GM23338 (cell line): Measurements from ENCODE around the gene TNFRSF21. TPM values are rescaled to one million over a fixed set of nuclear protein-coding genes. Genes with fewer than 3 reads are reported as not detected.

Source experiments
- CREB1 ChIP-seq: fragments of 250-450 bp; sonication (Bioruptor Pico); IDR thresholded peaks from 2 replicates; pipeline ENCODE4 v1.5.0; 2020; ENCODE audit warnings: low read depth, mild to moderate bottlenecking, moderate library complexity
- CTCF ChIP-seq, 2 experiments: fragments of 200-600 bp in 1 of 2; sonication (generic) in 1 of 2; conservative IDR thresholded peaks; 2 replicates each; pipeline versions ENCODE4 v1.5.1 to v1.6.1; 2016 to 2017; ENCODE audit warnings: antibody characterized with exemption in 2 of 2, low read depth in 2 of 2, mild to moderate bottlenecking in 2 of 2, moderate library complexity in 1 of 2
- EZH2 ChIP-seq: fragments of 200-600 bp; sonication (generic); IDR thresholded peaks from one replicate; pipeline ENCODE4 v1.8.0; 2017; ENCODE audit warnings: antibody characterized with exemption, mild to moderate bottlenecking, low read depth; ENCODE audit not compliant: unreplicated experiment
- EZH2phosphoT487 ChIP-seq: fragments of 200-600 bp; sonication (generic); IDR thresholded peaks from one replicate; pipeline ENCODE4 v1.8.1; 2018; ENCODE audit warnings: antibody characterized with exemption; ENCODE audit not compliant: unreplicated experiment
- POLR2AphosphoS5 ChIP-seq: IDR thresholded peaks from 2 replicates; pipeline ENCODE4 v1.6.1; 2016; ENCODE audit warnings: antibody characterized with exemption, low read depth
- polyA plus RNA-seq: library from polyadenylated mRNA; unstranded; fragments of >200 nt; fragmentation: Nextera tagmentation; extraction: Ambion mirVana; gene quantifications from 2 replicates; pipeline ENCODE4 v1.2.1, GENCODE V29; 2016
- total RNA-seq: library from RNA; depleted of rRNA; stranded (reverse); fragments of >200 nt; shearing (Covaris generic); gene quantifications from 2 replicates; pipeline ENCODE4 v1.2.3, GENCODE V29; 2014
- TF ChIP-seq, protein P1 (sequence below): fragments of 250-450 bp; sonication (Bioruptor Pico); IDR thresholded peaks from 2 replicates; pipeline ENCODE4 v1.5.0; 2020; ENCODE audit warnings: mild to moderate bottlenecking, moderate library complexity

Gene TNFRSF21
- total and polyA plus RNA-seq, 2 experiments from 2014 or later = 22.1 to 48.1 TPM

- TF ChIP-seq, protein P1, sequence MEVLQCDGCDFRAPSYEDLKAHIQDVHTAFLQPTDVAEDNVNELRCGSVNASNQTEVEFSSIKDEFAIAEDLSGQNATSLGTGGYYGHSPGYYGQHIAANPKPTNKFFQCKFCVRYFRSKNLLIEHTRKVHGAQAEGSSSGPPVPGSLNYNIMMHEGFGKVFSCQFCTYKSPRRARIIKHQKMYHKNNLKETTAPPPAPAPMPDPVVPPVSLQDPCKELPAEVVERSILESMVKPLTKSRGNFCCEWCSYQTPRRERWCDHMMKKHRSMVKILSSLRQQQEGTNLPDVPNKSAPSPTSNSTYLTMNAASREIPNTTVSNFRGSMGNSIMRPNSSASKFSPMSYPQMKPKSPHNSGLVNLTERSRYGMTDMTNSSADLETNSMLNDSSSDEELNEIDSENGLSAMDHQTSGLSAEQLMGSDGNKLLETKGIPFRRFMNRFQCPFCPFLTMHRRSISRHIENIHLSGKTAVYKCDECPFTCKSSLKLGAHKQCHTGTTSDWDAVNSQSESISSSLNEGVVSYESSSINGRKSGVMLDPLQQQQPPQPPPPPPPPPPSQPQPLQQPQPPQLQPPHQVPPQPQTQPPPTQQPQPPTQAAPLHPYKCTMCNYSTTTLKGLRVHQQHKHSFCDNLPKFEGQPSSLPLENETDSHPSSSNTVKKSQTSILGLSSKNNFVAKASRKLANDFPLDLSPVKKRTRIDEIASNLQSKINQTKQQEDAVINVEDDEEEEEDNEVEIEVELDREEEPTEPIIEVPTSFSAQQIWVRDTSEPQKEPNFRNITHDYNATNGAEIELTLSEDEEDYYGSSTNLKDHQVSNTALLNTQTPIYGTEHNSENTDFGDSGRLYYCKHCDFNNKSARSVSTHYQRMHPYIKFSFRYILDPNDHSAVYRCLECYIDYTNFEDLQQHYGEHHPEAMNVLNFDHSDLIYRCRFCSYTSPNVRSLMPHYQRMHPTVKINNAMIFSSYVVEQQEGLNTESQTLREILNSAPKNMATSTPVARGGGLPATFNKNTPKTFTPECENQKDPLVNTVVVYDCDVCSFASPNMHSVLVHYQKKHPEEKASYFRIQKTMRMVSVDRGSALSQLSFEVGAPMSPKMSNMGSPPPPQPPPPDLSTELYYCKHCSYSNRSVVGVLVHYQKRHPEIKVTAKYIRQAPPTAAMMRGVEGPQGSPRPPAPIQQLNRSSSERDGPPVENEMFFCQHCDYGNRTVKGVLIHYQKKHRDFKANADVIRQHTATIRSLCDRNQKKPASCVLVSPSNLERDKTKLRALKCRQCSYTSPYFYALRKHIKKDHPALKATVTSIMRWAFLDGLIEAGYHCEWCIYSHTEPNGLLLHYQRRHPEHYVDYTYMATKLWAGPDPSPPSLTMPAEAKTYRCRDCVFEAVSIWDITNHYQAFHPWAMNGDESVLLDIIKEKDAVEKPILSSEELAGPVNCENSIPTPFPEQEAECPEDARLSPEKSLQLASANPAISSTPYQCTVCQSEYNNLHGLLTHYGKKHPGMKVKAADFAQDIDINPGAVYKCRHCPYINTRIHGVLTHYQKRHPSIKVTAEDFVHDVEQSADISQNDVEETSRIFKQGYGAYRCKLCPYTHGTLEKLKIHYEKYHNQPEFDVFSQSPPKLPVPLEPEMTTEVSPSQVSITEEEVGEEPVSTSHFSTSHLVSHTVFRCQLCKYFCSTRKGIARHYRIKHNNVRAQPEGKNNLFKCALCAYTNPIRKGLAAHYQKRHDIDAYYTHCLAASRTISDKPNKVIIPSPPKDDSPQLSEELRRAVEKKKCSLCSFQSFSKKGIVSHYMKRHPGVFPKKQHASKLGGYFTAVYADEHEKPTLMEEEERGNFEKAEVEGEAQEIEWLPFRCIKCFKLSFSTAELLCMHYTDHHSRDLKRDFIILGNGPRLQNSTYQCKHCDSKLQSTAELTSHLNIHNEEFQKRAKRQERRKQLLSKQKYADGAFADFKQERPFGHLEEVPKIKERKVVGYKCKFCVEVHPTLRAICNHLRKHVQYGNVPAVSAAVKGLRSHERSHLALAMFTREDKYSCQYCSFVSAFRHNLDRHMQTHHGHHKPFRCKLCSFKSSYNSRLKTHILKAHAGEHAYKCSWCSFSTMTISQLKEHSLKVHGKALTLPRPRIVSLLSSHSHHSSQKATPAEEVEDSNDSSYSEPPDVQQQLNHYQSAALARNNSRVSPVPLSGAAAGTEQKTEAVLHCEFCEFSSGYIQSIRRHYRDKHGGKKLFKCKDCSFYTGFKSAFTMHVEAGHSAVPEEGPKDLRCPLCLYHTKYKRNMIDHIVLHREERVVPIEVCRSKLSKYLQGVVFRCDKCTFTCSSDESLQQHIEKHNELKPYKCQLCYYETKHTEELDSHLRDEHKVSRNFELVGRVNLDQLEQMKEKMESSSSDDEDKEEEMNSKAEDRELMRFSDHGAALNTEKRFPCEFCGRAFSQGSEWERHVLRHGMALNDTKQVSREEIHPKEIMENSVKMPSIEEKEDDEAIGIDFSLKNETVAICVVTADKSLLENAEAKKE = no peak
- TF ChIP-seq EZH2 (no peak), CTCF (conservative IDR thresholded peaks at IDR 0.05; ENCODE audit: low read depth in 2 of 2) (no peak), POLR2AphosphoS5 (no peak), EZH2phosphoT487 (no peak), CREB1 (CRISPR knock-in tag) (no peak)
Observed at GRCh38 chr6:47197682-47198640, 111.7 kb downstream of the TNFRSF21 start (continued).
